PFSK-1 (cell line): Measurements from ENCODE around the gene KIAA1328.

Experiments
- POLR2AphosphoS5 ChIP-seq: IDR thresholded peaks from 2 replicates; pipeline ENCODE4 v1.6.1; 2012; ENCODE audit warnings: low read depth, mild to moderate bottlenecking, control low read depth, low read length, moderate library complexity
- REST ChIP-seq, 2 experiments: IDR thresholded peaks; 2 replicates each; pipeline versions ENCODE4 v1.6.1 to v1.8.0; 2011 to 2012; ENCODE audit warnings: low read depth in 2 of 2, low read length in 2 of 2, control low read depth in 1 of 2, inconsistent platforms in 1 of 2, mild to moderate bottlenecking in 1 of 2, moderate library complexity in 1 of 2; ENCODE audit not compliant: insufficient read depth in 1 of 2

GRCh38 chr18:36826556-36826955, 2.4 kb upstream of the KIAA1328 start:
- TF ChIP-seq REST (IDR thresholded peaks at IDR 0.05; ENCODE audit: insufficient read depth in 1 of 2, low read depth in 2 of 2, low read length in 2 of 2) (no peak), POLR2AphosphoS5 (no peak)
